GM12878 (cell line): ENCODE data around the gene ZC3H10. TPM values are rescaled to one million over a fixed set of nuclear protein-coding genes. Genes with fewer than 3 reads are reported as not detected.

Experiments
- BCL11A ChIP-seq: IDR thresholded peaks from 2 replicates; pipeline ENCODE4 v1.6.1; 2011; ENCODE audit warnings: low read depth, low read length
- CBX5 ChIP-seq: sonication (generic); IDR thresholded peaks from 2 replicates; pipeline ENCODE4 v1.6.1; 2016; ENCODE audit warnings: low read depth, moderate library complexity, mild to moderate bottlenecking, inconsistent platforms
- CEBPB ChIP-seq, 2 experiments: fragments of 150-350 bp in 1 of 2; IDR thresholded peaks; 2 replicates each; pipeline ENCODE4 v1.6.1; 2012 to 2014; ENCODE audit warnings: low read depth in 2 of 2, low read length in 2 of 2, borderline replicate concordance in 1 of 2, inconsistent platforms in 1 of 2
- IRF4 ChIP-seq: IDR thresholded peaks from 2 replicates; pipeline ENCODE4 v1.6.1; 2011; ENCODE audit warnings: low read depth, low read length
- NR2F1 ChIP-seq: fragments of 450-650 bp; conservative IDR thresholded peaks from 2 replicates; pipeline ENCODE4 v1.6.1; 2017; ENCODE audit warnings: mild to moderate bottlenecking
- PAX8 ChIP-seq: fragments of 450-650 bp; IDR thresholded peaks from 2 replicates; pipeline ENCODE4 v1.6.1; 2017; ENCODE audit warnings: mild to moderate bottlenecking, moderate library complexity
- RAD21 ChIP-seq: IDR thresholded peaks from 2 replicates; pipeline ENCODE4 v1.6.1; 2011; ENCODE audit warnings: mild to moderate bottlenecking, low read depth, low read length, moderate library complexity; ENCODE audit not compliant: insufficient read depth
- SMC3 ChIP-seq: IDR thresholded peaks from 2 replicates; pipeline ENCODE4 v1.6.1; 2011; ENCODE audit warnings: low read length, improper control_type of control experiment, borderline replicate concordance
- SREBF2 ChIP-seq: IDR thresholded peaks from 2 replicates; pipeline ENCODE4 v1.6.1; 2012; ENCODE audit warnings: mild to moderate bottlenecking, low read length
- SUPT20H ChIP-seq: IDR thresholded peaks from 2 replicates; pipeline ENCODE4 v1.6.1; 2011; ENCODE audit warnings: low read depth, mild to moderate bottlenecking, low read length, moderate library complexity, borderline replicate concordance; ENCODE audit not compliant: control insufficient read depth
- TARDBP ChIP-seq: IDR thresholded peaks from 2 replicates; pipeline ENCODE4 v1.6.1; 2016; ENCODE audit warnings: borderline replicate concordance
- ZNF384 ChIP-seq: IDR thresholded peaks from 2 replicates; pipeline ENCODE4 v1.6.1; 2012; ENCODE audit warnings: low read depth, mild to moderate bottlenecking, low read length, improper control_type of control experiment, borderline replicate concordance
- polyA plus RNA-seq, 11 experiments: library from polyadenylated mRNA; depleted of rRNA in 4 of 11; unstranded in 6 of 11; stranded (reverse) in 5 of 11; fragments of >200 nt; fragmentation: Nextera tagmentation in 4 of 11; fragmentation: Illumina TruSeq in 1 of 11; extraction: Ambion mirVana in 4 of 11; extraction: Trizol in 1 of 11; gene quantifications; 1 replicate in 1 of 11; 2 replicates in 10 of 11; pipeline versions ENCODE4 v1.2.1 to v1.2.3, GENCODE V29; 2011 to 2016; ENCODE audit warnings: inconsistent platforms in 2 of 11, missing spikeins in 2 of 11, low read depth in 1 of 11
- total RNA-seq, 4 experiments: library from RNA; depleted of rRNA in 3 of 4; stranded (reverse); fragments of >200 nt in 3 of 4; fragmentation: Illumina TruSeq in 1 of 4; extraction: Trizol in 1 of 4; gene quantifications; 2 replicates each; pipeline versions ENCODE4 v1.2.1 to v1.2.3, GENCODE V29; 2013 to 2021
- TF ChIP-seq, protein P1 (sequence below): IDR thresholded peaks from 2 replicates; pipeline ENCODE4 v1.6.1; 2011; ENCODE audit warnings: mild to moderate bottlenecking, low read depth, low read length, moderate library complexity; ENCODE audit not compliant: insufficient replicate concordance
- TF ChIP-seq, protein P2 (sequence below): fragments of 450-650 bp; IDR thresholded peaks from 2 replicates; pipeline ENCODE4 v1.6.1; 2014; ENCODE audit warnings: mild to moderate bottlenecking
- TF ChIP-seq, protein P3 (sequence below): IDR thresholded peaks from 2 replicates; pipeline ENCODE4 v1.6.1; 2012; ENCODE audit warnings: mild to moderate bottlenecking, low read depth, low read length
- TF ChIP-seq, protein P4 (sequence below): fragments of 450-650 bp; IDR thresholded peaks from 2 replicates; pipeline ENCODE4 v1.6.1; 2018; ENCODE audit warnings: borderline replicate concordance, mild to moderate bottlenecking; ENCODE audit not compliant: partially characterized antibody
- TF ChIP-seq, protein P5 (sequence below): IDR thresholded peaks from 2 replicates; pipeline ENCODE4 v1.6.1; 2012; ENCODE audit warnings: low read depth, low read length, improper control_type of control experiment

The ZC3H10 gene
- total and polyA plus RNA-seq, 10 of the 15 experiments (the other 5 are each of a cell fraction or from before 2014, with no cell fraction given): 0.56 to 6.4 (median 3.7) TPM

DNA sequence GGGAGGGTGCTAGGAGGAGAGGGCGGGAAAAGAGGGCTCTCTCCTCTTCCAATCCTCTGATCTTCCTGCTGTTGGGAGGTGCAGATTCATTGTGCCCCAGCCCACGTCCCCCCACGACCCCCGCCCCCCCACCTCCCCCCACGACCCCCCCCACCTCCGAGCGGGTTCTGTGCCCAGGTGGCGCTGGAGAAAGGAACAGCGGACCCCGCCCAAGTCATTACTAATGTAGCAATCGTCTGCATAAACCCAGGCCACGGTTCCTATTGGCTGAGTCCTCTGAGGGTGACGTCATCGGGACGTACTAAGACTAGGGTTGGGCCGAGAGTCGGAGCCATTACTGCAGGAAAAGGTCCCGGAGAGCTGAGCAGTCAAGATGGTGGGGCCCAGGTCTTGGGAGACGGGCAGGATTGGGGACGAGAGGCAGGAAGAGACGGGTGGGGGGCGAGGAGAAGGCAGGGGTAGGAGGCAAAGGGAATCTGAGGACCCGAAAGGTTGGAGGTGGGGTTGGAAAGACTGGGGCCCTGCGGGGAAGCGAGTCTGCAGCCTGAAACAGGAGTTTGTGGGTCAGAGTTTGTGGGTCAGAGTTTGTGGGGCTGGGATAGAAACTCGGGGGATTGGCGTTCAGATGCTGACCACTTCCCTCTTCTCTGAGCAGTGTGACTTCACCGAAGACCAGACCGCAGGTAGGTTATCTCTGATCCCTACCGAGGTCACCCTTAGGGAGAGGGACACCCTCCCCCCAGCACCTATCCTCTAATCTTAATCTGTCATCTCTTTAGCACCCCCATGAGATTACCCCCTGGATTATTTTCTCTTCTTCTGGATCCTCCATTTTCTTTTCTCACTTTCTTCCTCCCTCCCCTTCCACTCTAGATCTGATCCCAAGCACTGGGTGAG, 40.2 kb downstream of the ZC3H10 start, which contains the start of gene MYL6 (continued):
- TF ChIP-seq, protein P1, sequence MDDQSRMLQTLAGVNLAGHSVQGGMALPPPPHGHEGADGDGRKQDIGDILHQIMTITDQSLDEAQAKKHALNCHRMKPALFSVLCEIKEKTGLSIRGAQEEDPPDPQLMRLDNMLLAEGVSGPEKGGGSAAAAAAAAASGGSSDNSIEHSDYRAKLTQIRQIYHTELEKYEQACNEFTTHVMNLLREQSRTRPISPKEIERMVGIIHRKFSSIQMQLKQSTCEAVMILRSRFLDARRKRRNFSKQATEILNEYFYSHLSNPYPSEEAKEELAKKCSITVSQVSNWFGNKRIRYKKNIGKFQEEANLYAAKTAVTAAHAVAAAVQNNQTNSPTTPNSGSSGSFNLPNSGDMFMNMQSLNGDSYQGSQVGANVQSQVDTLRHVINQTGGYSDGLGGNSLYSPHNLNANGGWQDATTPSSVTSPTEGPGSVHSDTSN: no peak
- no peak for TF ChIP-seq SMC3
- TF ChIP-seq, protein P2, sequence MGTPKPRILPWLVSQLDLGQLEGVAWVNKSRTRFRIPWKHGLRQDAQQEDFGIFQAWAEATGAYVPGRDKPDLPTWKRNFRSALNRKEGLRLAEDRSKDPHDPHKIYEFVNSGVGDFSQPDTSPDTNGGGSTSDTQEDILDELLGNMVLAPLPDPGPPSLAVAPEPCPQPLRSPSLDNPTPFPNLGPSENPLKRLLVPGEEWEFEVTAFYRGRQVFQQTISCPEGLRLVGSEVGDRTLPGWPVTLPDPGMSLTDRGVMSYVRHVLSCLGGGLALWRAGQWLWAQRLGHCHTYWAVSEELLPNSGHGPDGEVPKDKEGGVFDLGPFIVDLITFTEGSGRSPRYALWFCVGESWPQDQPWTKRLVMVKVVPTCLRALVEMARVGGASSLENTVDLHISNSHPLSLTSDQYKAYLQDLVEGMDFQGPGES: no peak
- TF ChIP-seq, protein P3, sequence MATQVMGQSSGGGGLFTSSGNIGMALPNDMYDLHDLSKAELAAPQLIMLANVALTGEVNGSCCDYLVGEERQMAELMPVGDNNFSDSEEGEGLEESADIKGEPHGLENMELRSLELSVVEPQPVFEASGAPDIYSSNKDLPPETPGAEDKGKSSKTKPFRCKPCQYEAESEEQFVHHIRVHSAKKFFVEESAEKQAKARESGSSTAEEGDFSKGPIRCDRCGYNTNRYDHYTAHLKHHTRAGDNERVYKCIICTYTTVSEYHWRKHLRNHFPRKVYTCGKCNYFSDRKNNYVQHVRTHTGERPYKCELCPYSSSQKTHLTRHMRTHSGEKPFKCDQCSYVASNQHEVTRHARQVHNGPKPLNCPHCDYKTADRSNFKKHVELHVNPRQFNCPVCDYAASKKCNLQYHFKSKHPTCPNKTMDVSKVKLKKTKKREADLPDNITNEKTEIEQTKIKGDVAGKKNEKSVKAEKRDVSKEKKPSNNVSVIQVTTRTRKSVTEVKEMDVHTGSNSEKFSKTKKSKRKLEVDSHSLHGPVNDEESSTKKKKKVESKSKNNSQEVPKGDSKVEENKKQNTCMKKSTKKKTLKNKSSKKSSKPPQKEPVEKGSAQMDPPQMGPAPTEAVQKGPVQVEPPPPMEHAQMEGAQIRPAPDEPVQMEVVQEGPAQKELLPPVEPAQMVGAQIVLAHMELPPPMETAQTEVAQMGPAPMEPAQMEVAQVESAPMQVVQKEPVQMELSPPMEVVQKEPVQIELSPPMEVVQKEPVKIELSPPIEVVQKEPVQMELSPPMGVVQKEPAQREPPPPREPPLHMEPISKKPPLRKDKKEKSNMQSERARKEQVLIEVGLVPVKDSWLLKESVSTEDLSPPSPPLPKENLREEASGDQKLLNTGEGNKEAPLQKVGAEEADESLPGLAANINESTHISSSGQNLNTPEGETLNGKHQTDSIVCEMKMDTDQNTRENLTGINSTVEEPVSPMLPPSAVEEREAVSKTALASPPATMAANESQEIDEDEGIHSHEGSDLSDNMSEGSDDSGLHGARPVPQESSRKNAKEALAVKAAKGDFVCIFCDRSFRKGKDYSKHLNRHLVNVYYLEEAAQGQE: peak; percentile 29; the same call in 1 of the 2 replicates
- no peak; the same call in 1 of the 2 replicates for TF ChIP-seq IRF4
- TF ChIP-seq, protein P4, sequence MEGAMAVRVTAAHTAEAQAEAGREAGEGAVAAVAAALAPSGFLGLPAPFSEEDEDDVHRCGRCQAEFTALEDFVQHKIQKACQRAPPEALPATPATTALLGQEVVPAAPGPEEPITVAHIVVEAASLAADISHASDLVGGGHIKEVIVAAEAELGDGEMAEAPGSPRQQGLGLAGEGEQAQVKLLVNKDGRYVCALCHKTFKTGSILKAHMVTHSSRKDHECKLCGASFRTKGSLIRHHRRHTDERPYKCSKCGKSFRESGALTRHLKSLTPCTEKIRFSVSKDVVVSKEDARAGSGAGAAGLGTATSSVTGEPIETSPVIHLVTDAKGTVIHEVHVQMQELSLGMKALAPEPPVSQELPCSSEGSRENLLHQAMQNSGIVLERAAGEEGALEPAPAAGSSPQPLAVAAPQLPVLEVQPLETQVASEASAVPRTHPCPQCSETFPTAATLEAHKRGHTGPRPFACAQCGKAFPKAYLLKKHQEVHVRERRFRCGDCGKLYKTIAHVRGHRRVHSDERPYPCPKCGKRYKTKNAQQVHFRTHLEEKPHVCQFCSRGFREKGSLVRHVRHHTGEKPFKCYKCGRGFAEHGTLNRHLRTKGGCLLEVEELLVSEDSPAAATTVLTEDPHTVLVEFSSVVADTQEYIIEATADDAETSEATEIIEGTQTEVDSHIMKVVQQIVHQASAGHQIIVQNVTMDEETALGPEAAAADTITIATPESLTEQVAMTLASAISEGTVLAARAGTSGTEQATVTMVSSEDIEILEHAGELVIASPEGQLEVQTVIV: peak; percentile 29
- TF ChIP-seq, protein P5, sequence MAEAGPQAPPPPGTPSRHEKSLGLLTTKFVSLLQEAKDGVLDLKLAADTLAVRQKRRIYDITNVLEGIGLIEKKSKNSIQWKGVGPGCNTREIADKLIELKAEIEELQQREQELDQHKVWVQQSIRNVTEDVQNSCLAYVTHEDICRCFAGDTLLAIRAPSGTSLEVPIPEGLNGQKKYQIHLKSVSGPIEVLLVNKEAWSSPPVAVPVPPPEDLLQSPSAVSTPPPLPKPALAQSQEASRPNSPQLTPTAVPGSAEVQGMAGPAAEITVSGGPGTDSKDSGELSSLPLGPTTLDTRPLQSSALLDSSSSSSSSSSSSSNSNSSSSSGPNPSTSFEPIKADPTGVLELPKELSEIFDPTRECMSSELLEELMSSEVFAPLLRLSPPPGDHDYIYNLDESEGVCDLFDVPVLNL: no peak; the same call in 1 of the 2 replicates
- TF ChIP-seq SUPT20H: no peak
- TF ChIP-seq SREBF2: no peak
- TF ChIP-seq CEBPB (IDR thresholded peaks at IDR 0.05; ENCODE audit: borderline replicate concordance in 1 of 2, low read depth in 2 of 2, low read length in 2 of 2): 0 out of 4 replicates have a peak, but pooled peaks of 1 of the 2 experiments have one; percentile 9
- no peak for TF ChIP-seq RAD21
- TF ChIP-seq NR2F1: no peak; the same call in none of the 2 replicates
- no peak for TF ChIP-seq ZNF384
- no peak for TF ChIP-seq CBX5
- no peak; the same call in 1 of the 2 replicates for TF ChIP-seq TARDBP
- 0 out of 2 replicates have a peak, but pooled peaks have one; percentile 21 for TF ChIP-seq BCL11A
- peak; percentile 63; the same call in 1 of the 2 replicates for TF ChIP-seq PAX8
